Right lobe of liver (tissue), 6 donors: ENCODE results near the gene GPC6. TPM values are rescaled to one million over a fixed set of nuclear protein-coding genes. Genes with fewer than 3 reads are reported as not detected.

Experiments used
- ATAC-seq, 4 donors: fragments of 200-7000 bp; cut with Tn5 transposase; one replicate each; pipeline ENCODE4 v1.9.1; 2020; ENCODE audit warnings: mild to moderate bottlenecking in 4 of 4, moderate library complexity in 4 of 4
- DNase-seq, 3 donors: peaks; one replicate each; pipeline ENCODE4 v3.0.0-alpha.2; 2020
- H3K27ac ChIP-seq, 3 donors: fragments of 200-600 bp; one replicate each; pipeline ENCODE4 v1.8.0; 2022
- H3K27me3 ChIP-seq, 2 donors: fragments of 200-600 bp; one replicate each; pipeline ENCODE4 v1.8.0; 2022
- H3K36me3 ChIP-seq, 4 donors: fragments of 200-600 bp; sonication (generic) in 1 of 4; one replicate each; pipeline versions ENCODE4 v1.5.1 to v1.8.0; 2017 to 2022; ENCODE audit warnings: control low read depth in 1 of 4
- H3K4me1 ChIP-seq, 4 donors: fragments of 200-600 bp; sonication (generic) in 1 of 4; one replicate each; pipeline versions ENCODE4 v1.5.1 to v1.8.0; 2017 to 2022; ENCODE audit warnings: control low read depth in 1 of 4
- H3K4me3 ChIP-seq, 3 donors: fragments of 200-600 bp; one replicate each; pipeline ENCODE4 v1.8.0; 2022
- H3K9me3 ChIP-seq, 4 donors: fragments of 200-600 bp; sonication (generic) in 1 of 4; one replicate each; pipeline versions ENCODE4 v1.5.1 to v1.8.0; 2017 to 2022; ENCODE audit warnings: control low read depth in 1 of 4
- CTCF ChIP-seq, 4 donors: fragments of 200-600 bp in 3 of 4; fragments of 450-650 bp in 1 of 4; IDR thresholded peaks; one replicate each; pipeline versions ENCODE4 v1.5.1 to v1.8.0; 2016 to 2022; ENCODE audit warnings: antibody characterized with exemption in 4 of 4, mild to moderate bottlenecking in 2 of 4
- POLR2A ChIP-seq: fragments of 450-650 bp; IDR thresholded peaks from one replicate; pipeline ENCODE4 v1.6.1; 2017; ENCODE audit warnings: antibody characterized with exemption, mild to moderate bottlenecking
- WGBS: methylation state at CpG from one replicate; pipeline ENCODE4 v1.1.6; 2018; ENCODE audit warnings: low coverage, low lambda C conversion rate; ENCODE audit not compliant: insufficient coverage; ENCODE audit errors: missing lambda C conversion rate; 5-methylcytosine and 5-hydroxymethylcytosine counted together
- intact Hi-C, 2 donors: fragments of 100-400 bp; cut with DNase I; formaldehyde crosslinking; loops; one replicate each; pipeline versions ENCODE4 v1.11.2 to v1.14.1; 2022
- total RNA-seq, 6 experiments: library from RNA; depleted of rRNA in 2 of 6; stranded (reverse); fragments of >200 nt in 2 of 6; fragmentation: NEBNext Ultra II Directional in 3 of 6; extraction: Animal tissue kit (Norgen Biotek cat#: 25700) in 3 of 6; gene quantifications; one replicate each; pipeline versions ENCODE4 v1.1.0 to v1.2.4, GENCODE V29; 2016 to 2023
- donor health status: DM: no; HTN: yes; CAD: no.
- donor health status: DM: no; HTN: no; CAD: no.
- donor health status: DM: no; HTN: no; CAD: no.
- donor health status: DM: no; HTN: yes; CAD: no.
- donor health status: DM: no; HTN: yes; CAD: no.

Gene GPC6
- total RNA-seq, 6 experiments from 2014 or later: 18.6 to 30.1 (median 20.2) TPM

DNA sequence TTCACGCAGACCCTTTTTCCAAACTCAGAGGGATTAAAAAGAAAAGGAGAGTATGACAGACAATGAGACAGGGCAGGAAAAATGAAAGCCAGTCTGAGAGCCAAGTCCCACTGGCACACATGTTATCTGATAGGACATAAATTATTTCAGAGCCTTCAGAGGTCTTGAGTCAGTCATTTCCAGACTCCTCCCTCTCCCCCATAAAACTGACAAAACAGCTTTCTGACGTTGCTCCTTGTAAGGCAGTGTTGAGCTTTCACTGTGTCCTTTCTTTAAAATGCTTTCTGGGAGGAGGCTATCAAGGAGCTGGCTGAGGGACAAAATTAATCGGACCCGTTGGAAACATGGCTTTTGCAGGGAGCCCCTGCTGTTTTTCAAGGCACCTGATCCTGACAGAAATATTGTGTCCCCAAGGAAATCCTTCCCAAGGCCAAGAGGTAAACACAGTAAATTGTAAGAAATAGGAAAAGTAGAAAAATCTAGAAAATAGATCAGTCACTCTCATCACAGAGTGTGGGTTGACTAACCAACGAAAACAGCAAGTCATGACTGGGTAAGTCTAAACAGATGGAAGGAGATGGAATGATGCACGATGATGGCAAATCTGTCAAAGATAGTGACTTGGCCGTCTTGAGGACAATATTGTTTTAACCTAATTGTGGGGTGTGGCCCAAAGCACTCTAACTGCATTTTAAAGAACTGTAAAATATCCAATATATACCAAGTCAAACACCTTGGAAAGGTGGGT is 1163.2 kb downstream of the GPC6 start:
- H3K27ac ChIP-seq: no peak overlapping the region
- WGBS: 80% methylated on average over 6 of the region's 7 CpGs
- H3K4me3 ChIP-seq: no peak overlapping the region
- no peaks in the 10 kb centered on the region for H3K36me3 ChIP-seq
- H3K27me3 ChIP-seq: no peaks in the 10 kb centered on the region
- H3K4me1 ChIP-seq: no peaks in the 10 kb centered on the region
- DNase-seq (no peak), ATAC-seq (no peak)
- intact Hi-C loops: no loop called here
- TF ChIP-seq CTCF (IDR thresholded peaks at IDR 0.05) (no peak), POLR2A (no peak)
- H3K9me3 ChIP-seq: no peaks in the 10 kb centered on the region

DNA sequence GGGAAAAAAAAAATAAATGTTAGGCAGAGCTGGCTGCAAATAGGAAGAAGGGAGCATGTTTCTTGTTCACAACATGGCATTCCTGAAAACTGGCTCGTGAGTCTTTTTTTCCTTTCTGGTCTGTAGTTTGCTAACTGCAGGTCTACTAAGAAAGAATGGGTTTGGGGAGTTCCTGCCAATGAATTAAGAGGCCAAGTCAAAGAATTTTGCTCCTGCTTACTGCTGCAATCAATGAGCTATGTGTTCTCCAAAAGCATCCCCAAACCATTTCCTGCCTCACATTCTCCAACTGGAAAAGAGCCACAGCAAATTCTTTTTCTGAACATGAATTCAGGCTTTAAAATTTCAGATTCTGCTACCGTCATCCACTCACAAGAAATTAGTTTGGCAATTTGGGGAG is 1164.3 kb downstream of the GPC6 start:
- no peak overlapping the region for H3K27ac ChIP-seq
- no peaks in the 10 kb centered on the region for H3K27me3 ChIP-seq
- intact Hi-C loops: no loop called here
- 54% methylated on average over 2 of the region's 2 CpGs for WGBS
- H3K36me3 ChIP-seq: no peaks in the 10 kb centered on the region
- no peak for DNase-seq
- H3K9me3 ChIP-seq: no peaks in the 10 kb centered on the region
- H3K4me3 ChIP-seq: no peak overlapping the region
- no peak for TF ChIP-seq CTCF (IDR thresholded peaks at IDR 0.05)
- no peak for TF ChIP-seq POLR2A
- no peaks in the 10 kb centered on the region for H3K4me1 ChIP-seq
- no peak for ATAC-seq

GRCh38 chr13:94394723-94395122 is 1168.1 kb downstream of the GPC6 start:
- no peaks in the 10 kb centered on the region for H3K9me3 ChIP-seq
- ATAC-seq (no peak), DNase-seq (no peak)
- H3K27me3 ChIP-seq: no peaks in the 10 kb centered on the region
- intact Hi-C loops: no loop called here
- TF ChIP-seq POLR2A (no peak), CTCF (IDR thresholded peaks at IDR 0.05) (no peak)
- no peaks in the 10 kb centered on the region for H3K4me1 ChIP-seq
- no peak overlapping the region for H3K4me3 ChIP-seq
- WGBS: 76% methylated on average over 4 of the region's 4 CpGs
- H3K27ac ChIP-seq: no peak overlapping the region
- no peaks in the 10 kb centered on the region for H3K36me3 ChIP-seq

GRCh38 chr13:94395860-94396259 is 1169.3 kb downstream of the GPC6 start:
- no peak overlapping the region for H3K27ac ChIP-seq
- intact Hi-C loops: no loop called here
- no peak overlapping the region for H3K4me3 ChIP-seq
- H3K36me3 ChIP-seq: no peaks in the 10 kb centered on the region
- H3K9me3 ChIP-seq: no peaks in the 10 kb centered on the region
- no peaks in the 10 kb centered on the region for H3K27me3 ChIP-seq
- peaks cover 0 to 5% (median 0%) of the 10 kb centered on the region in 4 donors for H3K4me1 ChIP-seq
- ATAC-seq (no peak), DNase-seq (no peak)
- no peak for TF ChIP-seq POLR2A
- no peak for TF ChIP-seq CTCF (IDR thresholded peaks at IDR 0.05)
- WGBS: 90% methylated on average over 5 of the region's 5 CpGs
